ENCODE measurements around the gene TFAP2A. TPM values are rescaled to one million over a fixed set of nuclear protein-coding genes. Genes with fewer than 3 reads are reported as not detected.

TFAP2A gene
- total and polyA plus RNA-seq, 2 experiments from 2014 or later: 0.17 TPM; not detected in 1

GRCh38 chr6:10395171-10395703, 19.6 kb downstream of the TFAP2A start:
- Histone ChIP-seq H3K4me1 (ENCODE audit: low read depth) (no peaks in the 10 kb centered on the region), H3K27ac (no peak overlapping the region), H3K9me3 (ENCODE audit: low read depth) (no peaks in the 10 kb centered on the region), H3K4me3 (no peak overlapping the region), H3K27me3 (peaks cover 100% of the 10 kb centered on the region), H3K36me3 (no peaks in the 10 kb centered on the region)
- TF ChIP-seq CTCF (IDR thresholded peaks at IDR 0.05; ENCODE audit: low read depth, low read length): no peak
- DNase-seq (ENCODE audit: low read depth in 1 of 2, low spot score in 1 of 2): no peak

GRCh38 chr6:10393544-10394225, 21.2 kb downstream of the TFAP2A start:
- Histone ChIP-seq H3K27ac (no peak overlapping the region), H3K9me3 (ENCODE audit: low read depth) (no peaks in the 10 kb centered on the region), H3K4me1 (ENCODE audit: low read depth) (no peaks in the 10 kb centered on the region), H3K36me3 (no peaks in the 10 kb centered on the region), H3K27me3 (peaks cover 100% of the 10 kb centered on the region), H3K4me3 (no peak overlapping the region)
- no peak for TF ChIP-seq CTCF (IDR thresholded peaks at IDR 0.05; ENCODE audit: low read depth, low read length)
- DNase-seq (ENCODE audit: low read depth in 1 of 2, low spot score in 1 of 2): no peak

- no peak for DNase-seq (ENCODE audit: low read depth in 1 of 2, low spot score in 1 of 2)
- no peaks in the 10 kb centered on the region for H3K4me1 ChIP-seq (ENCODE audit: low read depth)
- H3K4me3 ChIP-seq: no peak overlapping the region
- H3K9me3 ChIP-seq (ENCODE audit: low read depth): no peaks in the 10 kb centered on the region
- TF ChIP-seq CTCF (IDR thresholded peaks at IDR 0.05; ENCODE audit: low read depth, low read length): no peak
- H3K36me3 ChIP-seq: no peaks in the 10 kb centered on the region
- no peak overlapping the region for H3K27ac ChIP-seq
- H3K27me3 ChIP-seq: peaks cover 100% of the 10 kb centered on the region
These were observed 23.1 kb downstream of the TFAP2A start for GRCh38 chr6:10391799-10392198.

GRCh38 chr6:10391299-10391630, 23.6 kb downstream of the TFAP2A start:
- no peaks in the 10 kb centered on the region for H3K36me3 ChIP-seq
- DNase-seq (ENCODE audit: low read depth in 1 of 2, low spot score in 1 of 2): no peak
- no peak for TF ChIP-seq CTCF (IDR thresholded peaks at IDR 0.05; ENCODE audit: low read depth, low read length)
- H3K27me3 ChIP-seq: peaks cover 100% of the 10 kb centered on the region
- no peaks in the 10 kb centered on the region for H3K9me3 ChIP-seq (ENCODE audit: low read depth)
- no peaks in the 10 kb centered on the region for H3K4me1 ChIP-seq (ENCODE audit: low read depth)
- no peak overlapping the region for H3K4me3 ChIP-seq
- no peak overlapping the region for H3K27ac ChIP-seq

- Histone ChIP-seq H3K9me3 (ENCODE audit: low read depth) (no peaks in the 10 kb centered on the region), H3K36me3 (no peaks in the 10 kb centered on the region), H3K4me3 (no peak overlapping the region), H3K4me1 (ENCODE audit: low read depth) (no peaks in the 10 kb centered on the region), H3K27ac (no peak overlapping the region), H3K27me3 (peaks cover 100% of the 10 kb centered on the region)
- no peak for DNase-seq (ENCODE audit: low read depth in 1 of 2, low spot score in 1 of 2)
- TF ChIP-seq CTCF (IDR thresholded peaks at IDR 0.05; ENCODE audit: low read depth, low read length): no peak
These were observed 24.2 kb downstream of the TFAP2A start for GRCh38 chr6:10390495-10391298.

Data from cardiac muscle cell (in vitro differentiated cells and primary cell).